Stomach (tissue), 4 donors: ENCODE data around the gene NDC1.

Experiments used
- EP300 ChIP-seq: sonication (generic); formaldehyde crosslinking; IDR thresholded peaks from one replicate; pipeline ENCODE4 v1.6.1; 2017; ENCODE audit warnings: antibody characterized with exemption
- POLR2A ChIP-seq, 4 donors: fragments of 450-650 bp; IDR thresholded peaks; one replicate each; pipeline ENCODE4 v1.6.1; 2016; ENCODE audit warnings: antibody characterized with exemption in 4 of 4, control low read depth in 2 of 4, mild to moderate bottlenecking in 1 of 4, moderate library complexity in 1 of 4
- POLR2AphosphoS5 ChIP-seq, 3 donors: sonication (generic); formaldehyde crosslinking; IDR thresholded peaks; one replicate each; pipeline ENCODE4 v1.6.1; 2016; ENCODE audit warnings: antibody characterized with exemption in 3 of 3

- TF ChIP-seq POLR2A (IDR thresholded peaks at IDR 0.05) (no peak), POLR2AphosphoS5 (IDR thresholded peaks at IDR 0.05) (no peak), EP300 (no peak)
These were observed 55.0 kb downstream of the NDC1 start for GRCh38 chr1:53783056-53783455.
